Right renal cortex interstitium (tissue), 3 donors: ENCODE data around the gene CPNE4. TPM values are rescaled to one million over a fixed set of nuclear protein-coding genes. Genes with fewer than 3 reads are reported as not detected.

Experiments used
- DNase-seq, 3 donors: peaks; one replicate each; pipeline ENCODE4 v3.0.0-alpha.2; 2013; ENCODE audit warnings: low read depth in 3 of 3, low spot score in 2 of 3
- polyA plus RNA-seq, 3 donors: library from polyadenylated mRNA; unstranded; fragments of 120-200 nt; gene quantifications; one replicate each; pipeline ENCODE4 v1.2.1, GENCODE V29; 2013; ENCODE audit not compliant: insufficient read length in 3 of 3

CPNE4 gene
- polyA plus RNA-seq, 3 donors = 0.19 to 0.42 (median 0.28) TPM

DNA sequence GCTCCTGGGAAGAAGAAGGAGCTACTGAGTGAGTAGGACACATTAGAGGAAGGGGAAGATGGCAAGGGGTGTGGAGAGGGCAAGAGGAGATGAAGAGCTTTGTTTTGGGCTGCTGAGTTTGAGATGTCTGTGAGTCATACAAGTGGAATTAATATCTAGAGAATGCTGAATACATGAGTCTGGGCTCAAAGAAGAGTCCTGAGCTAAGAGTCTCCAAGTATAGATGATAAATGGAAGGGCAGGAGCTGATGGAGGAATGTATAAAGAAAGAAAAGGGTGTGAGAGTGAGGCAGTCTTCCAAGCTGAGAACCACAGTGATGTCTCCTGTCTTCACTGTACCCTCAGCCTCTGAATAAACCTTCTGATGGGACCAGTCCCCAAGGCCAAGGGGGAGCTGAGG lies 326.6 kb downstream of the CPNE4 start:
- no peak for DNase-seq

DNA sequence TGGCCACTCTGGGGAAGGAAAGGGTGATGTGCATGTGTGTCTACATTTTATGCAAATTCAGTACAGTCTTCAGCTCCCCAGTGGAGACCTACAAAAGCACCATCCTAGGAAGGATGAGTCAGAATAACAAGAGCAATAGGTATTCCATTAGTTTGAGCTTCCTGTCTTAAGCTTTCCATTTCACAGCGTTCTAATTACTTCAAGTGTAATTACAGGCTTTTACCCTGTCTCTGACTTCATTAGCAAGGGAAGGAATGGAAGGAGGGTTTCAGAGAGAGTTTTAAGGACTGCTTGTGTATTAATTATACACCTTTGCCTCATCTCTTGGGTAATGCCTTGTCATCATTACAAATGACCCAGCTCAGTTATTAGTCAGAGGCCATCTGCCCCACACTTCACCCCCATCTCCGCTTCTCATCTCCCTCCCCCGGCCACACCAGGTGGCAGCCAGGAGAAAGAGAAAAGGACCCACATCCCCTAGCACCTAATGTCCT lies 329.2 kb downstream of the CPNE4 start:
- DNase-seq = no peak

DNA sequence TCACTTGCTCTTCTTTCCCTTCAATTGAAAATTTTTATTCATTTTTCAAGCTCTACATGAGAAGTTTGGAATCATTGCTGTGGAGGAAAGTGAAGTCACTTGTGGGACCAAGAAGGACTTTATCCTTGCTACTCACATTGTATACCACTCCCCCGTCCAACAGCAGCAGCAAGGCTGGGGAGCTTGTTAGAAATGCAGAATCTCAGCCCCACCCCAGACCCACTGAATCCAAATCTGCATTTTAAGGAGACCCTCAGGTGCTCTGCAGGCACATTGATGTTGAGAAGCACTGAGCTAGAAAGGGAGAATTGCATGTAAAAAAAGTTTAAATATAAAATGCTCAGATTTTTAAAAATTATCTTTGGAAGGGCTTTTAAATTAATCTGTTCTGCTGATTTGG lies 329.7 kb downstream of the CPNE4 start:
- no peak for DNase-seq

DNA sequence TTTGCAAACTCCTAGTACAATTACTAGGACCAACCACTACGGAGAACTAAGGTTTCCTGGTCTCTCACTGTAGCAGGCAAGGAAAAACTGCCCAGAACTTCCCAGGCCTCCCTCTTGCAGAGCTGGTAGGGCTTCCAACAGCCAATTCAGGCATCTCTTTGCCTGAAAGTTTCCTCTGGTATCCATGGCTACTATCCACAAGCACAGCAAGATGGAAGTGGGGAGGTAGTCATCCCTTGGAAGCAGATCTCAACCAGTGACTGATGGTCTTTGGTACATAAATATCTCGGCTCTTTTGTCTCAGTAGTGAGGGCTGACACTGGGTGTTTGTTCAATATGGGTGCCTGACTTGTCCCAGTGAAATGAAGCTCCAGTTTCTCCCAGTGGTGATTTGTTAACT lies 330.7 kb downstream of the CPNE4 start:
- no peak for DNase-seq

DNA sequence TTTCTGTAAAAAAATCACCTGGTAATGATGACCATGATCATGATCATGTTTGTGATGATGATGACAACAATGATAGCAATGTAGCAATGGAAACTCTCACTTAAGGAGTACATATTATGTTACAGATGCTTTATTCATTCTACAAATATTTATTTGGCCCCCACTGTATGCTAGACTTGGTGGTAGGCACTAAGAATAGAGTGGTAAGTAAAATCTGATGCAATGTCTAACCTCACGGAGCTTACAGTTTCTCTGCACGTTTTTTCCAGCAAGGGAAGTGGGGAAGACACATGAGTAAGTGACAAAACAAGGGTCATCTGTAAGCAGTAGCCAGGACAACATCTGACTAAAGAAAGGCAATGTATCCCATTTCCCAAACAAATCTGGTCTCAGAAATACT lies 332.7 kb downstream of the CPNE4 start:
- no peak for DNase-seq

DNA sequence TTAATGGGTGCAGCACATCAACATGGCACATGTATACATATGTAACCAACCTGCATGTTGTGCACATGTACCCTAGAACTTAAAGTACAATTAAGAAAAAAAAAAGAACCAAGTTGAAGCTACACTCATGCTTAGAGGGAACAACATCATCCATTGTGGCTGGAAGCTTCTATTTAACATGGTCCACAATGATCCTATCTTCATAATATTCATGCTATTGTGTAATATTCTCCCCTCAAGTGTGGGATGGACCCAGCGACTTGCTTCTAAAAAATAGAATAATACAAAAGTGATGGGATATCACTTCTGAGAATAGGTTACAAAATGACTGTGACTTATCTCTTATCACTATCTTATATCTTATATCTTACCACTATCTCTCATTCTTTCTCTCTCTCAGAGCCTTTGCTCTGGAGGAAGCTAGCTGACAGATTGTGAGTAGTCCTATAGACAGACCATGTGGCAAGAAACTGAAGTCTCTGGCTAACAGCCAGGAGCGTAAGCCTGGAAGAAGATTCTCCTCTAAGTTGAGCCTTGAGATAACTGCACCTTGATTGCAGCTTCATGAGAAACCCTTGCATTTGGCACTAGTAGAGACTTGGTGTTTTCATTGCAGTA lies 333.6 kb downstream of the CPNE4 start:
- no peak for DNase-seq

DNA sequence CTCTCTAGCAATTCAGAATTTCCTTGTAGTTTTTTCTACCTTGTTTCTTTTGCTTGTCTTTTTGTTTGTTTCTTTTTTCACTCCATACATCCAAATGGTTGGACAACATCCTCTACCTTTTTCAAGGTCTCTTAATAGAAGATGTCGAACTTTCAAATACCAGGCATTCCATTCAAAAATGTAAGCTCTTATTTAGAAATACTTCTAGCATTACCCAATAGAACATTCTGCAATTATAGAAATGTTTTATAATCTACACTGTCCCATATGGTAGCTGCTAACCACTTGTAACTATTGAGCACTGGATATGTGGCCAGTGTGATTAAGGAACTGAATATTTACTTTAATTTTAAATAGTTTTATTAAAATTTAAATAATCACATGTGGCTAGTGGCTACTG lies 335.8 kb downstream of the CPNE4 start:
- no peak for DNase-seq

DNA sequence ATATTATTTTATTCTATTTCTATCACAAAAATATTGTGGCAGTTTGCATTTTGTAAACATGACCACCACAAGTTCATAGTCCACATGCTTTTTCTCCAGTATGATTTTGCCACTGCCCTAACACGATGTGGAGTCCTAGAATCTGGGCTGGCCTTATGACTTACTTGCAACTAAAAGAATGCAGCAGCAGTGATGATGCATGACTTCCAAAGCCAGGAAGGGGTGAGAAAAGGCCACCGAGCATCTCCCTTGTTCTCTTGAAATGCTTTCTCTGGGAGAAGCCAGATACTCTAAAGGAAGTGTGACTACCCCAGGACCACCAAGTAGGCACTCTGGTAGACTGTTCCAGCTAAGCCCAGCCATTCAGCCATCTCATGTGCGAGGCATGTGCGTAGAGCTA lies 340.4 kb downstream of the CPNE4 start:
- no peak for DNase-seq

DNA sequence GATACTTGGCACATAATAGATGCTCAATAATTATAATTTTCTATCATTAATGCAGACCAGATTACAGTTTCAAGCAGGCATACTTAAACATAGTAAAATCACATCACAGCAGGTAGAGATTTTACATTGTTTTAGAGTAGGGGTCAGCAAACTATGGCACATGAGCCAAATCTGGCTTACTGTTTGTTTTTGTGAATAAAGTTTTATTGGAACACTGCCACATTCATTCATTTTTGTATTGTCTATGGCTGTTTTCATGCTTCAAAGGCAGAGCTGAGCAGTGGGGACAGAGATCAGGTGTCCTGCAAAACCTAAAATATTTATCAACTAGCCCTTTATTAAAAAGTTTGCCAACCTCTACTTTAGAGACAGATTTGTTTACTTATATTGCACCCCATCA lies 342.5 kb downstream of the CPNE4 start:
- DNase-seq = no peak

DNA sequence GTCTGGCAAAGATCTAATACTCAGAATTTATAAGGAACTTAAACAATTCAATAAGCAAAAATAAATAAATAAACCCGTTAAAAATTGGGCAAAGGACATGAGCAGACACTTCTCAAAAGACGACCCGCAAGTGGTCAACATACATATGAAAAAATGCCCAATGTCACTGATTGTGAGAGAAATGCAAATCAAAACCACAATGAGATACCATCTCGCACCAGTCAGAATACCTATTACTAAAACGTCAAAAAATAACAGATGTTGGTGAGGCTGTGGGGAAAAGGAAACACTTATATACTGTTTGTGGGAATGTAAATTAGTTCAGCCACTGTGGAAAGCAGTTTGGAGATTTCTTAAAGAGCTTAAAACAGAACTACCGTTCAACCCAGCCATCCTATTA lies 344.0 kb downstream of the CPNE4 start:
- DNase-seq = no peak

DNA sequence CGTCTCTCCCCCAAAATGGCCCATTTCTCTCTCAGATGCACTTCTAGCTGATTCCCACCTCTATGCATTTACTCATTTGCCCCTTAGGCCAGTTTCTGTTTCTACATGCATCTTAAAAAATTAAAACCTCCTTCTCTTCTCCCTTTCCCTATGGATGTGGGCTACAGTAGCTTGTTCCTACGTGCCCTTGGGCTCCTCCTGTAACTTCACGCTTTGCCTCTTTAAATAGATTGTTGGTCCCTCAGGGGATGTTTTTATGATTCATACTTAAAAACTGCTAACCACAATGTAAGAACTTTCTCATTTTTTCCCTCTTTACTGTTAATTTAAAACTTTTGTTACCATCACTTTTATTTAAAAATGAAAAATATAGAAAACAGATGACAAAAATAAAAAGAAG lies 346.4 kb downstream of the CPNE4 start:
- DNase-seq = no peak

DNA sequence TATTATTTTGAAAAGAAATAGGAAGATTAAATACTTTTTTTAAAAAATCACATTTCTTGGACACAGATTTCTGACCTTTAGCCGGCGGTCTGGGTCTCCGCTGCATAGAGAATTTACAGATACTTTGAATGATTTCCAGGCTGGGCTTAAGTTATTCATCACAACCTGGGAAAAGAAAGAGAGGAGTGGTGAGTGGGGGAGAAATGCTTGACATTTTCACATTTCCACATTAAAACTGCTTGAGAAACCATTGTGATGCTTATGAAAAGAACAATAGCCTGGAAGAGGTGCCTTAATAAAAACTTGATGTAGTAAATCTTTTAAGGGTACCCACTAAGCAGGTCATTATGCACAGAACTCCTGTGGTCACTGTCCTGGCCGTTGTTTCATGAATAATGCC lies 365.2 kb downstream of the CPNE4 start:
- no peak for DNase-seq

DNA sequence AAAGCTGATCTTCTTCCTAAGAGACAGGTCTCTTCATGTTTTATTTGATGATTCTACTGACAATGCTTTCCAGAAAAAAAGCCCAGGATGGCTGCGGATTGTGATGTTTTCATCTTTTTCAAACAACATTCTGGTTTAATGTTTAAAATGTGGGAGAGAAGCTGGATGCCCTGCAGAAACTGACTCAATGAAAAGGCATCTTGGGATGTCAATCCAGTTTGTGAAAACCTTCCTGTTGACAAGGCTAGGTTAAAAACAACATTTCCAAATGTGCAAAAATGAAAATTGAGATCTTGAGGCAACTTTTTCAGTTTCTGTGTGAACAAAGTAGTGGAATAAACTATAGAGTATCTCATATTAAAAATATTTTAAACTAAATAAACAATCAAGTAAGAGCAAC lies 376.0 kb downstream of the CPNE4 start:
- DNase-seq = no peak

DNA sequence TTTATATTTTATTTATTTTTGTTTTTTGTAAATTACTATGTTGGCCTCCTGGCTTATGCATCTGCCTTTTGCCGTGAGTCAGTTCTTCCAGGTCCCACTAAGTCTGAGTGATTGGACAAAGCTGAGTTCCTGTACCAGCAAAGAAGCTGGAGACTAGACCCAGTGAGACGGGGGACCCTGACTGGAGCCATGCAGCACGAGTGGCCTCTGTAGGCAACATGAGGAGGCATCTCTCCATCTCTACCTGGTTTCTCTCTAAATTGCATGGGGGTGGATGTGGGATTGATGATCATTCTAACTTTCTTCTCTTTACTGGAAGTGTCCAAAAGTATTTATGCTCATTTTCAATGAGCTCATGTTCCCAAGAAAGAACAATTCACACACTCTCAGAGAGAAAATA lies 376.7 kb downstream of the CPNE4 start:
- DNase-seq = no peak

DNA sequence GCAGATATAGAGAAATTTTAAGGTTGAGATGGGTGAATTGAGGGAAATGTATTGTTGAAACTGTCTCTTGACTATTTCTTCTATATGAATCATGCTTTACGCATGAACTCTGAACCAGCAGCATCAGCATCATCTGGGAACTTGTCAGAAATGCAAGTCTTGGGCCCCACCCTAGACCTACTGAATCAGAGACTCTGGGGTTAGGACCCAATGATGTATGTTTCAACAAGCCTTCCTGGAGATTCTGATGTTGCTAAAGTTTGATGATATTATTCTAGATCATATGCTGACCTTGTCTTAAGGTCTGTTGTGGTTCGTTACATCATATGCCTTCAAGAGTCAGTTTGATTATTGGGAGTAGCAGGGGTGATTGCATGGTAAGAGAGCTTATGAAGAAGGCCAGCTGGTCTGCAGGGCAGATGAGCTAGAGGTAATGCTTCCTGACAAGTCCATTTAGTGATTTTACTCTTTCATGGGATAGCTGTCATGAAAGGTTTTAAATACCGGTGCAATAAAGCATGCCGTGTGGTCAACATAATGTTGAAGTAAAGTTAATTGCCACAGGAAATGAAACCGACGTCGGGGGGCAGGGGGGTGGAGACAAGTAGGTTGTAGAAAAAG lies 379.6 kb downstream of the CPNE4 start:
- no peak for DNase-seq

DNA sequence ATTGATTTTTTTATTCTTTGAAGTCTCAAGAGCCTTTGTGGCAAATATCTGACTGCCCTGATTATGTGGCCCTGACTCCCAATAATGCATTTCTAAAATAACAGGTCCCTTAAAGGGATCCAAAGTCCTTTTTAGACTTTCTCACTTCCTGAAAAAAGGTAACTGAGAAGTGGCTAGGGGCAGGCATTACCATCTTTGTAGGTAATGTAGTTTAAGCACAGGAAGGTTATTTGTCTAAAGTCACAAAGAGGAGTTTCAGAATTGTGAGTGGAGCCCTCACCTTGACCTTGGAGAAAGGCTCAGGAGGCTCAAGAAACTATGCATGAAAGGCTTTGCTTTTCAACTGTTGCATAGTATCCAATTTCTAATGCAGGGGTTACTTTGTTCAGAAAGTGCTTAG lies 389.2 kb downstream of the CPNE4 start:
- DNase-seq = no peak

DNA sequence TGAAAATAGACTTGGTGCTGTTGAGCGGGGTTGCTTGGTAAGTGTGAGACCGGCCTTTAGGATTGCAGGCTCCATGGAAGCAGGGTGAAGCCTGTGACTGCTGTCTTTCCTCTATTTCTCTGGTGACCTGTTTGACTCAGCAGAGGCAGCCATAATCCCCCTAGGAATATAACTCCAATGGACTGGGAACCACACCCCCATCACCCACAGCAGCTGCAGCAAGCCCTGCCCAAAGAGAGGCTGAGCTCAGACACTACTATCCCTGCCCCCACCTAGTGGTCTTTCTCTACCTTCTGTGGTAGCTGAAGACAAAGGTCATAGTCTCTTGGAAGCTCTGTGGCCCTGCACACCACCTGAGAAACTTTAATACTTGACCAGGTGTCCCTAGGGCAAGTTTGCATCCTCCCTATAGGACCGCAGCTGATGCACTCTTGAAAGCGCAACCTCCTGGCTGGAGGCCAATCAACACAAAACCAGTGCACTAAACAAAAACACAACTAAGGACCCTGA lies 398.5 kb downstream of the CPNE4 start:
- no peak for DNase-seq

DNA sequence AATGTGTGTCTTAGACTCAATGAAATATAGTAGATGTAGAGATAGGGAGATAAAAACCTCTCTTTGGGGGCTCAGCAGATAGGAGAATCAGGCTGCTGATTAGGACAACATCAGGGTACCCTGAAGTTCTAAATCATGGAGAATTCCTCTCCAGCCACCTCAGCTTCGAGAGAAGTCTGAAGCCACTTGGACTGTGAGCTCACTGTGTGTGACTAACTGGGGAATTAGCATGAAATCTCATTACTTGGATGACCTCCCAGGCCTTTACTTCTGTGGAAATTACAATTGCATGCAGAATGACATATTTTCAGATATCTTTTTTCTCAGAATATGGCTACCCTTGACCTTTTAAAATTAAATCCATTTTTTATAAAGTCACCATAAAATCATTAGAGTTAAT lies 404.0 kb downstream of the CPNE4 start:
- no peak for DNase-seq

DNA sequence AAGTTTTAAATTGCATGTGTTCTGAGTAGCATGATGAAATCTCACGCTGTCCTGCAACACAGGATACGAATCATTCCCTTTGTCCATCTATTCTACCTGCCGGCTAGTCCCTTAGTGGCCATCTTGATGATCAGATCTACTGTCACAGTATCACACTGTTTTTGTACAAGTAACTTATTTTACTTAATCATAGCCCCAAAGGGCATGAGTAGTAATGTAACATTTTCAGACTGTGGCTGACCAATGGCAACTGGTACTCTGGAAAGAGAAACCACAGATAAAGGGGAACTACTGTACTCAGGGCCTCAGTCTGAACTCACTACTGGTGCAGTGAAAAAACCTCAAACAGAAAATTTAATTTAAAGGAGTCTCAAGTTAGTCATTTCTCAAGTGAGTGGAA lies 404.7 kb downstream of the CPNE4 start:
- DNase-seq = no peak

DNA sequence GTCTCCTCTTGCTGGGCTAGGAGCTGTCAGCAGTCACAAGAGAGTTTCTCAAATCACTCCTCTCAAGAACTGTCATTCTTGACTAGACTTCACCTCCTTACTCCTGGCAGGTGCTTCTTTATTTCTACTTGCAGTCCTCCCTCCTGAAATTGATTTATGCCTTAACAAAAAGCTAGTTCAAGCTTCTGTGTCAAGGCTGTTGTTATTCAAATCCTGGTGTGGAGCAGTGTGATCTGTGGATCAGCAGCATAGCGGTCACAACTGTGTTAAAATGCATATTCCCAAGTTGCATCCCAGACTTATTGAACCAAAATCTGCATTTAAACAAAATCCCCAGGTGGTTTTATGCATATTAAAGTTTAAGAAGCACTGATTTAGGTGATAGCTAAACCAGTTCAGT lies 411.4 kb downstream of the CPNE4 start:
- DNase-seq = no peak

DNA sequence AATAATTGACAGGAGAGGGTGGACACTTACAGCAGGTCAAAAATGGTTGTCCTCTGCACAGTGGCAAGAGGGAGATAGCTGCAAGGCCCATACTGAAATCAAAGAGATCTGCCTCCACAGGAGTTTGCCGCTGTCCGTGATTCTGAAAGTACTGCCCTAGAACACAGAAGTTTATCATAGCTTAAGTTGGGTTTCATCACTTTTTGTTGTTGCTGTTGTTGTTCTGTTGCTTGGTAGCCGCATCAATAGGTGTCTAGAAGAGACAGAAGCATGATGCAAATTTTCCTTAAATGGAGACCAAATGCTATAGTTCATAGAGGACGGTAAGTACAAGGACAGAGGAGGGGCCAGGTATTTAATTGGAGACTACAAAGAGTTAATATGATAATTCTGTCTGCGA lies 412.1 kb downstream of the CPNE4 start:
- DNase-seq = no peak

DNA sequence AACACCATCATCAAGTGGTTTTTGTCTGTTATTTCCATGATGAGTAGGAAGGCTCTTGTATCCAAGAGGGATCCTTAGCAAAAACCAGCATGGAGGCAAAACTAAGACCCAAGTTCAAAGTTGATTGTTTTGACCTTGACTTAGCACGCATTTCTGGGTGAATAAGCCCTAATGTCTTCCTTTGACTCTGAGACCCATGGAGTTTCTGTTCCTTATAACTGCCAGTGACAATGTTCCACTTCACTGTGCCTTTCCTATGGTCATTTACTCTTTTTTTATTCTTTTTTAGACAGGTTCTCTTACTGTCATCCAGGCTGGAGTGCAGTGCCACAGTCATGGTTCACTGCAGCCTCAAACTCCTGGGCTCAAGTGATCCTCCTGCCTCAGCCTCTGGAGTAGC lies 413.8 kb downstream of the CPNE4 start:
- no peak for DNase-seq

DNA sequence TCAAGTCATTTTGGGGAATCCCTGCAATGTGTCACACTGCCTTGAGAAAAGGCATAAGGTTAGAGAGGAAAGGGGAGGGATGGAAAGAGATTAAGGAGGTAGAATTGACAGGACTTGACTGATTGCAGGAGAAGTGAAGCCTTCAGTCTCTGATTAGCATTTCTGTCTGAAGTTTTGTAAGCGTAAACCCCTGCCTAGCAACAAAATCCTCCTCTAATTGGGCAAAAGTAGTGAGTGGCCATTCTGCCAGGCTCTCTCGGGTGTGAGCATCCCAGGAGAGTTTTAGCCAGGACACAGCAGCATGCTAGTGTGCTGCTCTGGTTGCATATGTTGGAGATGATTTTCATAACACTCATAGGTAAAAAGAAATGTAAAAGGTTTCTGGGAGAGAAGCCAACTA lies 415.0 kb downstream of the CPNE4 start:
- no peak for DNase-seq
